ENCODE measurements around the gene SHBG.

The SHBG gene

DNA sequence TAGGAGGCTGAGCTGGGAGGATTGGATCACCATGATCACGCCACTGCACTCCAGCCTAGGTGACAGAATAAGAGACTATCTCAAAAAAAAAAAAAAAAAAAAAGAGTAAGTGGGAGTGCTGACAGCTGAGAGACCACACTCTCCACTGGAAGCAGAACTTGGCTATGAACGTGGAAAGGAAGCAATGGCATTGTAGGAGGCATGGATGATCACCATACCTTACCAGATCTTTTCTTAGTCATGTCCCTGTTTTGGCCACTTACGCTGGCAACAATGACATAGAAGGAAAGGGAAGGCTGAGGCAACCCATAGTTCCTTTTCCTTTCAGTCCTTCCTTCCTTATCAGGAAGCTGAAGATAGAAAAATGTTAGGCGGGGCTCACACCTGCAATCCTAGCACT lies 17.1 kb downstream of the SHBG start:
- DNase-seq (ENCODE audit: low read depth) = no peak

- peak; percentile 66 for DNase-seq (ENCODE audit: low read depth)
These were observed 20.7 kb downstream of the SHBG start, which contains the start of gene ATP1B2 for GRCh38 chr17:7650509-7651096. Gene ATP1B2 (plus strand): TSS chr17:7650926. CDS start chr17:7651519, 593 bp downstream.

DNA sequence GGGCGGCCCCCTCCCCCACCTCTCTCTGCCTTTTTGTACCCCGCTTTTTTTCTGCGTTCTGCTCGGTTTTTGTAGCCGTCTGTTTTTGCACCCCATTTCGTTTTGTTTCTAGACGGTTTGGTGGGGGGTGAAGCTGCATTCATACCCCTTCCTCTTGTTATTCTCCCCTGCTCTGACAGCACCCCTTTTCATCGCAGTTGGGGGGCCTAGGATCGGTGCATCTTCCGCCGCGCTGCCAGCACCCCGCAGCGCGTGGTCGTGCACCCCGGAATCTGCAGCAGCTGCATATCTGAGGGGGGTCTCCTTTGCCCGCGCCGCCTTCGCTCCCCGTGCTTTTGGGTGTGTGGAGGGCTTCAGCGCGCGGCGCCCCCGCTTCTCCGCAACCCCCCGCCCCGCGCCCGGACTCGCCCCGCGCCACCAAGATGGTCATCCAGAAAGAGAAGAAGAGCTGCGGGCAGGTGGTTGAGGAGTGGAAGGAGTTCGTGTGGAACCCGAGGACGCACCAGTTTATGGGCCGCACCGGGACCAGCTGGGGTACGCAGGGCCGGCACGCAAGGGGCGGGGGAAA lies 21.2 kb downstream of the SHBG start:
- DNase-seq (ENCODE audit: low read depth) = no peak

DNA sequence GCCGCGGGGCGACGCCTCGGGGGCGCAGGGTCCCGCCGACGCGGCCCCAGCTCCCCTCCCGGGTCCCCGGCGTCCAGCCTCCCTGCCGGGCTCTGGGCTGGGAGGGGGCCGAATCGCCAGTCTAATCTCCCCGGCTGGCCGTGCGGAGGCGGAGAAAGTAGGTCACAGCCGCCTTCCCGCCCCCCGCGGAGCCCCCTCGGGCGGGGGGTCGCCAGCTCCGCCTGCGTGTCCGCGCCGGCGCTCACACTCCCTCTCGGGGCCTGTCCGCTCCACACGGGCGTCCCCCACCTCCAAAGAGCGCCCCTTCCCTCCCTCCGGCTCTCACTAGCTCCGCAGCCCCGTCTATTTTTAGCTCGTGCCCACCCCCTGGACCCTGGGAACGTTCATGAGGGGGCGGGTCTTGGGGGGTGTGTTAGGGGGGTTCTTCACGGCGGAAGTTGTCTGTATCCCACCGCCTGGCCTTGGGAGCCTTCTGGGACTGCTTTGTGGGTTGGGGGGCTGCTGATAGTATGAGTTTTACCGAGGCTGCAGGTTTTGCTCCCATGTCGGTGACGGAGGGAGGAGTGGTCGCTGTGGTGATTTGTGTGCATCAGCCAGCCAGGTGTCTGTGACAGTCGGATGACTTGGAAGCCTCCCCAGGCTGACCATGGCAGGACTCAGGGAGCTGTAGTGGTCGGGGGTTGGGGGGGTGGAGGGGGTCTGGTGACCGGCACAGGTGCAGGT lies 21.9 kb downstream of the SHBG start:
- no peak for DNase-seq (ENCODE audit: low read depth)

GRCh38 chr17:7652388-7653356 lies 22.7 kb downstream of the SHBG start:
- DNase-seq (ENCODE audit: low read depth) = no peak

- DNase-seq (ENCODE audit: low read depth) = no peak
These were observed 25.1 kb downstream of the SHBG start for GRCh38 chr17:7654832-7655540.

- no peak for DNase-seq (ENCODE audit: low read depth)
These were observed 25.6 kb downstream of the SHBG start for GRCh38 chr17:7655541-7655840.

DNA sequence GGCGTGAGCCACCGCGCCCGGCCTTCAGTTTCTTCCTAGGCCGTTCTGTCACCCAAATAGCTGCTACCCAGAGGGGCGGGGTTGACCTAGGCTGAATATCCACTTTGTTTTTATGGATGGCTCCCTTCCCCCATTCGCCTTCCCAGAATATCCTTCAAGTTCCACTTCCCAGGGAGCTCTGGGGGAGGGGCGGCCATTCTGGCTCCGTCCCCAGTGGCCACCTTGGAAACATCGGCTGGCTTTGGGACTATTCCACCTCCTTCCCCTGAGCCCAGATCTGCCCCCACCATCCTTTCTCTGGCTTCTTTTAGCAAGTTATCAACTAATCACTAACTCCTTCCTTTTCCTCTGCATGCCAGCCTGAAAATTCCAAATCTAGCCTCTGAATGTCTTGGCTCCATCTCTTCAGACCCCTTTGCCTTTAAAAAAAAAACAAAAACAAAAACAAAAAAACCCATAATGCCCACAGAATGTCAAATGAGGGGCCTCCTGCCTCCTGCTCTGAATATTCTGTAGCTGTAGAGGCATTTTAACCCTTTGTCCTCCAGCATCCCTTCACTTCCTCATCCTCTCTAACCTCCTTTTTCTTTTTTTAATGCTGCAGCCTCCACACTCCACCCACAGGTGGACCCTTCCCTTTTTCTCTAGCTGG lies 27.1 kb downstream of the SHBG start:
- DNase-seq (ENCODE audit: low read depth) = no peak

DNA sequence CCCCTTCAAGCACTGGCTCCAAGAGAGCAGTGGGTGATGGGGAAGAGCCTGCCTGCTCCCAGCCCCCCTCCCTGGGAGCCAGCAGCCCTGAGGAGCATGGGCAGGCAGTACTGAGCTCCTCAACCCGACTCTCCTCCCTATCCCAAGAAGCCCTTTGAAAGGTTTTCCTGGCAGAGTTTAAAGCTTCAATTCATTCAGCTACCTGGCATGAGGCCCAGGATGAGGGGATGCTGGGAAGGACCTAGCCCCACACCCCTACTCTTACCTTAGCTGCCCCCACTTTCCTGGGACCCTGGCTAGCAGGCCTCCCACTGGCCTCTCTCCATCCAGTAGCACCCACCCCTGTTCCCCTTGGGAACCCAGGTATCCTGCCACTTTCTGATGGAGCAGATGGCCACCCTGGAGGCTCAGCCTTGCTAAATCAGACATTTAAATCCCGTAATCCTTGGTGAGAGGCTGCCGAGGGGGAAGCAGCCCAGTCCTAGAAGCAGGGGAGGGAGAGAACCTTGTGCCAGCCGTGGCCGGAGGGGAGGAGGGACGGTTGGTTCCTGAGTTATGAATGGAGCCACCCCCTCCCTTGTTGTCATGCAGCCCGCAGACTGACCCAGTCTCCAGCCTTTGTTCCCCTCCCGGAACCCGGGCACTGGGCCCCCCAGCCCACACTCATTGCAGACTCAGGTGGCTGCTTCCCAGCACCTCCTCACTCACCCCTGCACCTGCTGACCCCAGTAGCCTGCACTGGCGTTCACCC lies 37.9 kb downstream of the SHBG start:
- DNase-seq (ENCODE audit: low read depth) = no peak

DNA sequence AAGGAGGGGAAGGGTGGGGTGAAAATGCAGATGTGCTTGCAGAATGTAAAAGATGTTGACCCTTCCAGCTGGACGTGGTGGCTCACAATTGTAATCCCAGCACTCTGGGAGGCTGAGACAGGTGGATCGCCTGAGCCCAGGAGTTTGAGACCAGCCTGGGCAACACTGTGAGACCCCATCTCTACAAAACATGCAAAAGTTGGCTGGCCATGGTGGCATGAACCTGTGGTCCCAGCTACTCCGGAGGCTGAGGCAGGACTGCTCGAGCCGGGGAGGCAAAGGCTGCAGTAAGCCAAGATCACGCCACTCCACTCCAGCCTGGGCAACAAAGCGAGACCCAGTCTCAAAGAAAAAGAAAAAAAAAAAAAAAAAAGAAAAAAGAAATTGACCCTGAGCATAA lies 38.5 kb downstream of the SHBG start:
- no peak for DNase-seq (ENCODE audit: low read depth)

DNA sequence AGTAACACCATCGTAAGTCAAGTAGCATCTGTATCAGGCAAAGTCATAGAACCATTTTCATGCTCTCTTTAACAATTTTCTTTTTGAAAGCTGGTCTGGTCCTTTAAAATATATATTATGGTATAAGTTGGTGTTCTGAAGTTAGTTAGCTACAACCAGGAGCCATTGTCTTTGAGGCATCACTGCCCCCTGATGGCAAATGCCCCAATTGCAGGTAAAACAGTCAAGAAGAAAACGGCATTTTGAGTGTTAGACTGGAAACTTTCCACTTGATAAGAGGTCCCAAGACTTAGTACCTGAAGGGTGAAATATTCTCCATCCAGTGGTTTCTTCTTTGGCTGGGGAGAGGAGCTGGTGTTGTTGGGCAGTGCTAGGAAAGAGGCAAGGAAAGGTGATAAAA lies 43.3 kb downstream of the SHBG start:
- DNase-seq (ENCODE audit: low read depth) = no peak

- no peak for DNase-seq (ENCODE audit: low read depth)
These were observed 45.0 kb downstream of the SHBG start for GRCh38 chr17:7674934-7675333.

DNA sequence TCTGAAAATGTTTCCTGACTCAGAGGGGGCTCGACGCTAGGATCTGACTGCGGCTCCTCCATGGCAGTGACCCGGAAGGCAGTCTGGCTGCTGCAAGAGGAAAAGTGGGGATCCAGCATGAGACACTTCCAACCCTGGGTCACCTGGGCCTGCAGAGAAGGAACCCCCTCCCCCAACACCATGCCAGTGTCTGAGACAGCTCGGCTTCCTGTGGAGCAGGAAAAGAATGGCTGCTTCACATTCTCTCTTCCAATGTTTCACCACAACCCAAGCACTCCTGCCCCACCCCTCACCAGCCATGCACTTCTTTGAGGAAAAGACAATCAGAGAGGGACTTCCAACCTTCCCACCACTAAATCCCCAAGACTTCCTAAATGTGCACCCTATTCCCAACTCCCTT lies 46.6 kb downstream of the SHBG start:
- no peak for DNase-seq (ENCODE audit: low read depth)

DNA sequence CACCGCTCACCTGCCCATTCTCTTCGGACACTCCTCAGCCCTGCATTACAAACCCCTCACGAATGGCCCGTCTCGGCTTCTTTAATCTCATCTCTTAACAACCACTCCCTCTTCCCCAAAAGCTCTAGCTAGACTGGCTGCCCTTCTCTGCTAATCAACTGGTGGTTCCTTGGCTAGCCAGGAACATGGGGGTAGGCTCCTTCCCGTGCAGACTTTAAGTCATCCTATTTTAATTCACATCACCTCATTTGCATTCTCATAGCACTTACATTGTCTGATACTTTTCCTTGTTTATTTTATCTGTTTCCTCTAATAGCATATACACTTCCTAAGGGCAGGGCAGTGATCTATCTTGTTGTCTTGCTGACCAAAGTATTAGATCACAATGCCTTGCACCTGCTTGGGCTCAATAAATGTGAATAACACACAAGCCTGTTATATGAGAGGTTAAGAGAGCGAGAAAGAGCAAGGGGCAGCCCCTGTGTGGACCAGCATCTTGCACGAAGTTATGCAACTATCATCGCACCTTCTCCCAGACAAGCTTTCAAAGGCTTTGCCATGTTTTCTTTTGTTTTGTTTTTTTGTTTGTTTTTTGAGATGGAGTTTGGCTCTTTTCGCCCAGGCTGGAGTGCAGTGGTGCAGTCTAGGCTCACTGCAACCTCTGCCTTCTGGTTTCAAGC lies 47.6 kb downstream of the SHBG start:
- DNase-seq (ENCODE audit: low read depth) = no peak

Data from stimulated activated CD4-positive, alpha-beta T cell treated with anti-CD3 and anti-CD28 coated beads, Interleukin-2, amount 100 ng/mL, for 4 hours (primary cell).